ENCODE results near the gene MYT1. TPM values are rescaled to one million over a fixed set of nuclear protein-coding genes. Genes with fewer than 3 reads are reported as not detected.

The MYT1 gene
- total and polyA plus RNA-seq, 9 of the 15 experiments (the other 6 are each of a cell fraction or from before 2014, with no cell fraction given): 0.02 to 0.12 (median 0.06) TPM; not detected in 4

GRCh38 chr20:64220891-64221527 is 56.8 kb downstream of the MYT1 start (continued):
- TF ChIP-seq RNF219 (CRISPR knock-in tag; IDR thresholded peaks at IDR 0.05) (no peak), TFAM (CRISPR knock-in tag; conservative IDR thresholded peaks at IDR 0.05) (no peak), IRF1 (CRISPR knock-in tag; IDR thresholded peaks at IDR 0.05; ENCODE audit: borderline replicate concordance) (no peak), MBD1 (CRISPR knock-in tag; IDR thresholded peaks at IDR 0.05) (no peak), KDM2B (CRISPR knock-in tag; IDR thresholded peaks at IDR 0.05) (0 out of 2 replicates have a peak, but pooled peaks have one; percentile 19), ZBTB43 (CRISPR knock-in tag; IDR thresholded peaks at IDR 0.05) (no peak), ZNF431 (CRISPR knock-in tag; IDR thresholded peaks at IDR 0.05) (no peak), USF1 (CRISPR knock-in tag; IDR thresholded peaks at IDR 0.05) (peak; percentile 44), GABPA (tag; conservative IDR thresholded peaks at IDR 0.05; ENCODE audit: low read depth) (no peak), NR4A1 (CRISPR knock-in tag; IDR thresholded peaks at IDR 0.05) (peak; percentile 33; the same call in 1 of the 2 replicates), NR4A1 (tag; IDR thresholded peaks at IDR 0.05) (peak; percentile 89), ZNF311 (CRISPR knock-in tag; IDR thresholded peaks at IDR 0.05) (0 out of 2 replicates have a peak, but pooled peaks have one; percentile 43), PRMT5 (CRISPR knock-in tag; IDR thresholded peaks at IDR 0.05) (no peak), ZNF274 (IDR thresholded peaks at IDR 0.05; ENCODE audit: borderline replicate concordance, low read depth, low read length) (peak; percentile 86), WHSC1 (IDR thresholded peaks at IDR 0.05; ENCODE audit: low read length) (no peak), ZNF830 (CRISPR knock-in tag; IDR thresholded peaks at IDR 0.05) (no peak), SP1 (CRISPR knock-in tag; IDR thresholded peaks at IDR 0.05) (peak; percentile 85), CTCFL (IDR thresholded peaks at IDR 0.05; ENCODE audit: borderline replicate concordance, insufficient read depth, low read depth, low read length, poor library complexity, severe bottlenecking) (no peak), ARNT (IDR thresholded peaks at IDR 0.05) (peak; percentile 67 to 88; a peak in 3 of 4 replicates)
